HEK293 (cell line): ENCODE measurements around the gene CRTC2.

ENCODE experiments used
- CTCF ChIP-seq: fragments of 450-650 bp; formaldehyde crosslinking; IDR thresholded peaks from 2 replicates; pipeline ENCODE4 v1.5.1; 2016; ENCODE audit warnings: missing biosample characterization, missing genetic modification characterization
- GLI4 ChIP-seq: fragments of 450-650 bp; formaldehyde crosslinking; IDR thresholded peaks from 2 replicates; pipeline ENCODE4 v1.5.1; 2016; ENCODE audit warnings: missing biosample characterization, missing genetic modification characterization
- HIC1 ChIP-seq: fragments of 450-650 bp; formaldehyde crosslinking; IDR thresholded peaks from 2 replicates; pipeline ENCODE4 v1.5.1; 2016; ENCODE audit warnings: missing biosample characterization, missing genetic modification characterization
- OVOL3 ChIP-seq: fragments of 450-650 bp; formaldehyde crosslinking; IDR thresholded peaks from 2 replicates; pipeline ENCODE4 v1.5.1; 2016; ENCODE audit warnings: missing biosample characterization, missing genetic modification characterization
- PBX3 ChIP-seq: sonication (generic); formaldehyde crosslinking; IDR thresholded peaks from 2 replicates; pipeline ENCODE4 v1.8.1; 2022; ENCODE audit warnings: mild to moderate bottlenecking, moderate library complexity, missing genetic modification reagents
- SETDB1 ChIP-seq: IDR thresholded peaks from one replicate; pipeline ENCODE4 v1.6.1; 2017; ENCODE audit warnings: mild to moderate bottlenecking, low read length, moderate library complexity, mixed read lengths; ENCODE audit not compliant: insufficient read length
- SP3 ChIP-seq: fragments of 450-650 bp; formaldehyde crosslinking; IDR thresholded peaks from 2 replicates; pipeline ENCODE4 v1.5.1; 2016; ENCODE audit warnings: missing biosample characterization, missing genetic modification characterization
- ZBTB48 ChIP-seq: fragments of 450-650 bp; formaldehyde crosslinking; IDR thresholded peaks from 2 replicates; pipeline ENCODE4 v1.5.1; 2016; ENCODE audit warnings: missing biosample characterization, missing genetic modification characterization
- ZBTB6 ChIP-seq: fragments of 450-650 bp; formaldehyde crosslinking; IDR thresholded peaks from 2 replicates; pipeline ENCODE4 v1.5.1; 2017; ENCODE audit warnings: missing biosample characterization, missing genetic modification characterization
- ZNF112 ChIP-seq: fragments of 450-650 bp; formaldehyde crosslinking; IDR thresholded peaks from 2 replicates; pipeline ENCODE4 v1.5.0; 2017; ENCODE audit warnings: missing biosample characterization, missing genetic modification characterization
- ZNF114 ChIP-seq: fragments of 450-650 bp; formaldehyde crosslinking; IDR thresholded peaks from 2 replicates; pipeline ENCODE4 v1.5.0; 2017; ENCODE audit warnings: missing biosample characterization, missing genetic modification characterization
- ZNF175 ChIP-seq: fragments of 450-650 bp; formaldehyde crosslinking; IDR thresholded peaks from 2 replicates; pipeline ENCODE4 v1.5.1; 2016; ENCODE audit warnings: missing biosample characterization, missing genetic modification characterization
- ZNF214 ChIP-seq: fragments of 450-650 bp; formaldehyde crosslinking; IDR thresholded peaks from 2 replicates; pipeline ENCODE4 v1.5.1; 2017; ENCODE audit warnings: missing biosample characterization, mild to moderate bottlenecking, missing genetic modification characterization, borderline replicate concordance
- ZNF223 ChIP-seq: fragments of 450-650 bp; formaldehyde crosslinking; IDR thresholded peaks from 2 replicates; pipeline ENCODE4 v1.5.1; 2016; ENCODE audit warnings: missing biosample characterization, missing genetic modification characterization
- ZNF239 ChIP-seq: fragments of 450-650 bp; formaldehyde crosslinking; IDR thresholded peaks from 2 replicates; pipeline ENCODE4 v1.5.1; 2016; ENCODE audit warnings: missing biosample characterization, missing genetic modification characterization
- ZNF26 ChIP-seq: fragments of 450-650 bp; formaldehyde crosslinking; IDR thresholded peaks from 2 replicates; pipeline ENCODE4 v1.5.1; 2016; ENCODE audit warnings: missing biosample characterization, missing genetic modification characterization
- ZNF274 ChIP-seq, 2 experiments: fragments of 200-500 bp in 1 of 2; fragments of 450-650 bp in 1 of 2; sonication (Bioruptor generic) in 1 of 2; formaldehyde crosslinking in 1 of 2; IDR thresholded peaks; 2 replicates each; pipeline versions ENCODE4 v1.5.1 to v1.6.1; 2014 to 2016; ENCODE audit warnings: borderline replicate concordance in 1 of 2, inconsistent platforms in 1 of 2, low read length in 1 of 2, missing biosample characterization in 1 of 2, missing genetic modification characterization in 1 of 2
- ZNF292 ChIP-seq: fragments of 450-650 bp; formaldehyde crosslinking; IDR thresholded peaks from 2 replicates; pipeline ENCODE4 v1.5.1; 2016; ENCODE audit warnings: low read depth, missing biosample characterization, missing genetic modification characterization, borderline replicate concordance
- ZNF335 ChIP-seq: fragments of 450-650 bp; formaldehyde crosslinking; conservative IDR thresholded peaks from 2 replicates; pipeline ENCODE4 v1.5.1; 2016; ENCODE audit warnings: missing biosample characterization, missing genetic modification characterization
- ZNF488 ChIP-seq: fragments of 450-650 bp; formaldehyde crosslinking; IDR thresholded peaks from 2 replicates; pipeline ENCODE4 v1.5.1; 2016; ENCODE audit warnings: missing biosample characterization, missing genetic modification characterization
- ZNF521 ChIP-seq: fragments of 450-650 bp; formaldehyde crosslinking; IDR thresholded peaks from 2 replicates; pipeline ENCODE4 v1.5.1; 2017; ENCODE audit warnings: missing biosample characterization, mild to moderate bottlenecking, missing genetic modification characterization
- ZNF585B ChIP-seq: fragments of 450-650 bp; formaldehyde crosslinking; IDR thresholded peaks from 2 replicates; pipeline ENCODE4 v1.5.1; 2016; ENCODE audit warnings: missing biosample characterization, missing genetic modification characterization
- ZNF639 ChIP-seq: fragments of 450-650 bp; formaldehyde crosslinking; IDR thresholded peaks from 2 replicates; pipeline ENCODE4 v1.5.1; 2016; ENCODE audit warnings: missing biosample characterization, missing genetic modification characterization
- ZNF704 ChIP-seq: fragments of 450-650 bp; formaldehyde crosslinking; IDR thresholded peaks from 2 replicates; pipeline ENCODE4 v1.5.1; 2016; ENCODE audit warnings: missing biosample characterization, missing genetic modification characterization
- ZNF707 ChIP-seq: fragments of 450-650 bp; formaldehyde crosslinking; IDR thresholded peaks from 2 replicates; pipeline ENCODE4 v1.5.1; 2016; ENCODE audit warnings: missing biosample characterization, missing genetic modification characterization
- ZNF747 ChIP-seq: fragments of 450-650 bp; formaldehyde crosslinking; IDR thresholded peaks from 2 replicates; pipeline ENCODE4 v1.5.1; 2016; ENCODE audit warnings: missing biosample characterization, missing genetic modification characterization

CRTC2 gene

GRCh38 chr1:153977250-153978240 is 19.1 kb upstream of the CRTC2 start, which contains the start of gene JTB (continued):
- TF ChIP-seq ZNF274 (IDR thresholded peaks at IDR 0.05; ENCODE audit: low read length) (no peak), ZNF274 (tag by site-specific recombination; IDR thresholded peaks at IDR 0.05; ENCODE audit: borderline replicate concordance) (no peak), ZNF175 (no peak), ZNF26 (tag by site-specific recombination) (no peak), ZNF112 (tag by site-specific recombination) (no peak), ZBTB6 (no peak), ZNF585B (tag by site-specific recombination) (no peak), ZNF114 (tag by site-specific recombination) (no peak), ZBTB48 (tag by site-specific recombination) (peak; percentile 100), SP3 (tag by site-specific recombination) (peak; percentile 45), ZNF639 (tag by site-specific recombination) (0 out of 2 replicates have a peak, but pooled peaks have one; percentile 15), ZNF214 (tag by site-specific recombination) (no peak), OVOL3 (no peak), SETDB1 (no peak), CTCF (peak; percentile 6; the same call in 1 of the 2 replicates), ZNF707 (no peak), ZNF292 (tag by site-specific recombination) (no peak), ZNF239 (no peak), GLI4 (tag by site-specific recombination) (0 out of 2 replicates have a peak, but pooled peaks have one; percentile 10), ZNF704 (tag by site-specific recombination) (no peak), ZNF747 (tag by site-specific recombination) (no peak), ZNF335 (tag by site-specific recombination) (peak; percentile 83), ZNF223 (tag by site-specific recombination) (no peak), PBX3 (CRISPR knock-in tag) (no peak; the same call in none of the 2 replicates), HIC1 (tag by site-specific recombination) (no peak), ZNF488 (no peak), ZNF521 (tag by site-specific recombination) (no peak)
